Liver (tissue), 3 donors: ENCODE measurements around the gene ZNF735.

ENCODE experiments used
- JUND ChIP-seq, 2 donors: IDR thresholded peaks; 2 replicates each; pipeline ENCODE4 v1.6.1; 2016; ENCODE audit warnings: antibody characterized with exemption in 2 of 2
- TF ChIP-seq, protein P1 (sequence below): fragments of 150-350 bp; IDR thresholded peaks from 2 replicates; pipeline ENCODE4 v1.5.1; 2017; ENCODE audit warnings: improper control_type of control experiment, low read depth, low read length; ENCODE audit not compliant: missing input control
- donor health status: healthy.
- donor health status: healthy.

DNA sequence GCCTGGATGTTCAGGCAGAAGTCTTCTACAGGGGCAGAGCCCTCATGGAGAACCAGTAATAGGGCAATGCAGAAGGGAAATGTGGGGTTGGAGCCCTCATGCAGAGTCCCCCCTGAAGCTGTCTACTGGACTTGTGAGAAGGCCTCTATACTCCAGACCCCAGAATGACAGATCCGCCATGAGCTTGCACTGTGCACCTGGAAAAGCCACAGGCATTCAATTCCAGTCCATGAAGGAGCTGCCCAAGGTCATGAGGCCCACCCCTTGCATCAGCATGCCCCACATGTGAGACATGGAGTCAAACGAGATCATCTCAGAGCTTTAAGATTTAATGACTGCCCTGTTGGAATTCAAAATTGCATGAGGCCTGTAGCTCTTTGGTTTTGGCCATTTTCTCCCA, 16.4 kb downstream of the ZNF735 start:
- TF ChIP-seq, protein P1, sequence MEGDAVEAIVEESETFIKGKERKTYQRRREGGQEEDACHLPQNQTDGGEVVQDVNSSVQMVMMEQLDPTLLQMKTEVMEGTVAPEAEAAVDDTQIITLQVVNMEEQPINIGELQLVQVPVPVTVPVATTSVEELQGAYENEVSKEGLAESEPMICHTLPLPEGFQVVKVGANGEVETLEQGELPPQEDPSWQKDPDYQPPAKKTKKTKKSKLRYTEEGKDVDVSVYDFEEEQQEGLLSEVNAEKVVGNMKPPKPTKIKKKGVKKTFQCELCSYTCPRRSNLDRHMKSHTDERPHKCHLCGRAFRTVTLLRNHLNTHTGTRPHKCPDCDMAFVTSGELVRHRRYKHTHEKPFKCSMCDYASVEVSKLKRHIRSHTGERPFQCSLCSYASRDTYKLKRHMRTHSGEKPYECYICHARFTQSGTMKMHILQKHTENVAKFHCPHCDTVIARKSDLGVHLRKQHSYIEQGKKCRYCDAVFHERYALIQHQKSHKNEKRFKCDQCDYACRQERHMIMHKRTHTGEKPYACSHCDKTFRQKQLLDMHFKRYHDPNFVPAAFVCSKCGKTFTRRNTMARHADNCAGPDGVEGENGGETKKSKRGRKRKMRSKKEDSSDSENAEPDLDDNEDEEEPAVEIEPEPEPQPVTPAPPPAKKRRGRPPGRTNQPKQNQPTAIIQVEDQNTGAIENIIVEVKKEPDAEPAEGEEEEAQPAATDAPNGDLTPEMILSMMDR: no peak
- TF ChIP-seq JUND (IDR thresholded peaks at IDR 0.05): no peak
